ENCODE data around the gene CREG2.
A peak's percentile ranks its signal among the peaks of the same experiment; 100 is the strongest.

CREG2 gene

GRCh38 chr2:101331202-101331601 is 56.1 kb downstream of the CREG2 start:
- H3K27ac ChIP-seq = no peak overlapping the region

GRCh38 chr2:101330253-101330933 is 56.9 kb downstream of the CREG2 start:
- no peak for TF ChIP-seq CTCF (IDR thresholded peaks at IDR 0.05)
- Histone ChIP-seq H3K36me3 (ENCODE audit: control insufficient read depth, insufficient read depth, low read length) (no peaks in the 10 kb centered on the region), H3K9me3 (ENCODE audit: control insufficient read depth, low read length) (no peaks in the 10 kb centered on the region), H3K4me3 (ENCODE audit: low read depth, low read length) (no peak overlapping the region), H3K4me1 (peaks cover 8% of the 10 kb centered on the region), H3K4me2 (ENCODE audit: low read length) (no peak overlapping the region), H3K27me3 (ENCODE audit: control insufficient read depth, insufficient read depth, low read length) (no peaks in the 10 kb centered on the region), H3K9ac (no peak overlapping the region), H3K27ac (no peak overlapping the region), H2AFZ (no peak overlapping the region), H3K79me2 (no peaks in the 10 kb centered on the region)

More at GRCh38 chr2:101331202-101331601, 56.1 kb downstream of the CREG2 start:
- Histone ChIP-seq H3K4me3 (ENCODE audit: low read depth, low read length) (no peak overlapping the region), H3K4me1 (peaks cover 8% of the 10 kb centered on the region), H3K4me2 (ENCODE audit: low read length) (no peak overlapping the region), H2AFZ (no peak overlapping the region), H3K9me3 (ENCODE audit: control insufficient read depth, low read length) (no peaks in the 10 kb centered on the region), H3K79me2 (no peaks in the 10 kb centered on the region), H3K36me3 (ENCODE audit: control insufficient read depth, insufficient read depth, low read length) (no peaks in the 10 kb centered on the region), H3K27me3 (ENCODE audit: control insufficient read depth, insufficient read depth, low read length) (no peaks in the 10 kb centered on the region), H3K9ac (no peak overlapping the region)
- no peak for TF ChIP-seq CTCF (IDR thresholded peaks at IDR 0.05)

- H3K9me3 ChIP-seq (ENCODE audit: control insufficient read depth, low read length) = no peaks in the 10 kb centered on the region
- peak overlapping the region; percentile 79 for H3K27ac ChIP-seq
- no peak overlapping the region for H3K4me3 ChIP-seq (ENCODE audit: low read depth, low read length)
- H3K4me1 ChIP-seq = peaks cover 8% of the 10 kb centered on the region
- H2AFZ ChIP-seq = no peak overlapping the region
- no peak overlapping the region for H3K4me2 ChIP-seq (ENCODE audit: low read length)
- no peak overlapping the region for H3K9ac ChIP-seq
- H3K27me3 ChIP-seq (ENCODE audit: control insufficient read depth, insufficient read depth, low read length) = no peaks in the 10 kb centered on the region
- no peaks in the 10 kb centered on the region for H3K36me3 ChIP-seq (ENCODE audit: control insufficient read depth, insufficient read depth, low read length)
- H3K79me2 ChIP-seq = no peaks in the 10 kb centered on the region
- TF ChIP-seq CTCF (IDR thresholded peaks at IDR 0.05) = no peak
Observed at GRCh38 chr2:101329026-101329425, 58.3 kb downstream of the CREG2 start.

- no peaks in the 10 kb centered on the region for H3K36me3 ChIP-seq (ENCODE audit: control insufficient read depth, insufficient read depth, low read length)
- H3K9me3 ChIP-seq (ENCODE audit: control insufficient read depth, low read length) = no peaks in the 10 kb centered on the region
- peaks cover 8% of the 10 kb centered on the region for H3K4me1 ChIP-seq
- H3K9ac ChIP-seq = no peak overlapping the region
- H3K4me3 ChIP-seq (ENCODE audit: low read depth, low read length) = peak overlapping the region; percentile 20
- H3K79me2 ChIP-seq = no peaks in the 10 kb centered on the region
- peak overlapping the region; percentile 49 for H3K4me2 ChIP-seq (ENCODE audit: low read length)
- H3K27me3 ChIP-seq (ENCODE audit: control insufficient read depth, insufficient read depth, low read length) = no peaks in the 10 kb centered on the region
- H2AFZ ChIP-seq = peak overlapping the region; percentile 74
- no peak for TF ChIP-seq CTCF (IDR thresholded peaks at IDR 0.05)
- peak overlapping the region; percentile 79 for H3K27ac ChIP-seq
Observed at GRCh38 chr2:101328474-101329007, 58.8 kb downstream of the CREG2 start.
